ENCODE measurements around the gene CD2.

DNA sequence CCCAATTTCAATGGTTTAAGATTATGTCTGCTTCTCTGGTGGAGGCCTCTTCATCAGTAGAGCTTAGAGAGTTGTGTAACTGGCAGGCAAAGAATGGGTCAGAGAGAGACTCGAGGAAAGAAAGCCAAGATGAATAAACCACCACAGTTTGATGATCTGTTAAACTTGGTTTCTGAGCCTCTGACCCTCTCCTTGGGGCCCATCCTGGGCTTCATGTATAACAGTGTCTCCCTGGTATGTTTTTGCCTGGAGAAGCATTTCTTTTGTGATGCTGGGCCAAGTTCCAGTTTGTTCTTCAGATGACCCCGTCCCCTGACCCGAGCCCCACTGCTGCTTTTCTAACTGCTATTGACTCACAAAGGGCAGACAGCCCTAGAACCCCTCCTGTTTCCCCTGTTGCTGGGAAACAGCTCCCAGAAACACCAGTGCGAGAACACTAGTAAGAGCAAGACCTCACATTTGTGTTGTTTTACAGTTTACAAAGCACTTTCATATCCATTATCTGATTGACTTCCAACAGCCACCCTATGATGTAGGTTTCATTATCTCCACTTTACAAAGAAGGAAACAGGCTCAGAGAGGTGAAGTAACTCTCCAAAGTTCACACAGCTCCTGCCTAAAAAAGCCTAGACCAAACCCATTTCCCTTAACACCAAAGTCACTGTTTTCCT lies 9.0 kb downstream of the CD2 start:
- TF ChIP-seq CTCF (IDR thresholded peaks at IDR 0.05; ENCODE audit: low read depth, low read length) (no peak), MYC (IDR thresholded peaks at IDR 0.05; ENCODE audit: low read depth, low read length) (no peak)
- TF ChIP-seq, protein P1, sequence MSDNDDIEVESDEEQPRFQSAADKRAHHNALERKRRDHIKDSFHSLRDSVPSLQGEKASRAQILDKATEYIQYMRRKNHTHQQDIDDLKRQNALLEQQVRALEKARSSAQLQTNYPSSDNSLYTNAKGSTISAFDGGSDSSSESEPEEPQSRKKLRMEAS (IDR thresholded peaks at IDR 0.05; ENCODE audit: low read depth, low read length) = no peak

Measured in NB4 (cell line).